Sigmoid colon (tissue), 7 donors: ENCODE results near the gene DYSF. TPM values are rescaled to one million over a fixed set of nuclear protein-coding genes. Genes with fewer than 3 reads are reported as not detected.

ENCODE experiments used
- DNase-seq: peaks from one replicate; pipeline ENCODE4 v3.0.0-alpha.2; 2019
- H3K27ac ChIP-seq, 4 donors: fragments of 200-600 bp; sonication (generic); one replicate each; pipeline ENCODE4 v1.5.1; 2016 to 2019; ENCODE audit warnings: mild to moderate bottlenecking in 1 of 4
- H3K27me3 ChIP-seq, 3 donors: fragments of 200-600 bp; sonication (generic); one replicate each; pipeline ENCODE4 v1.5.1; 2019; ENCODE audit warnings: mild to moderate bottlenecking in 1 of 3
- H3K36me3 ChIP-seq, 4 donors: fragments of 200-600 bp; sonication (generic); one replicate each; pipeline ENCODE4 v1.5.1; 2016 to 2019
- H3K4me1 ChIP-seq, 4 donors: fragments of 200-600 bp; sonication (generic); one replicate each; pipeline ENCODE4 v1.5.1; 2017 to 2019
- H3K4me3 ChIP-seq, 4 donors: fragments of 200-600 bp; sonication (generic); one replicate each; pipeline ENCODE4 v1.5.1; 2017 to 2019; ENCODE audit warnings: mild to moderate bottlenecking in 2 of 4, moderate library complexity in 1 of 4
- H3K9me3 ChIP-seq, 4 donors: fragments of 200-600 bp in 3 of 4; sonication (generic) in 3 of 4; one replicate each; pipeline versions ENCODE4 v1.5.1 to v1.6.1; 2013 to 2019
- CTCF ChIP-seq, 4 experiments: fragments of 450-650 bp in 3 of 4; fragments of 200-600 bp in 1 of 4; IDR thresholded peaks; one replicate each; pipeline ENCODE4 v1.5.1; 2016 to 2019; ENCODE audit warnings: antibody characterized with exemption in 4 of 4, mild to moderate bottlenecking in 3 of 4, moderate library complexity in 2 of 4
- EP300 ChIP-seq, 4 donors: sonication (generic); formaldehyde crosslinking; IDR thresholded peaks; one replicate each; pipeline ENCODE4 v1.6.1; 2017; ENCODE audit warnings: antibody characterized with exemption in 4 of 4
- POLR2A ChIP-seq, 2 donors: fragments of 450-650 bp; IDR thresholded peaks; one replicate each; pipeline ENCODE4 v1.6.1; 2016; ENCODE audit warnings: antibody characterized with exemption in 2 of 2, mild to moderate bottlenecking in 2 of 2, moderate library complexity in 2 of 2
- POLR2AphosphoS5 ChIP-seq, 4 donors: sonication (generic); formaldehyde crosslinking; IDR thresholded peaks; one replicate each; pipeline ENCODE4 v1.6.1; 2017; ENCODE audit warnings: antibody characterized with exemption in 4 of 4
- WGBS, 2 donors: extraction: QIAGEN DNeasy Blood & Tissue Kit; methylation state at CpG; one replicate each; pipeline ENCODE4 v1.1.7; 2013; 5-methylcytosine and 5-hydroxymethylcytosine counted together
- intact Hi-C: fragments of 100-400 bp; cut with DNase I; formaldehyde crosslinking; loops from one replicate; pipeline ENCODE4 v1.15.1; 2023
- polyA plus RNA-seq, 3 donors: library from polyadenylated mRNA; stranded (reverse); fragments of 200-250 nt; gene quantifications; one replicate each; pipeline ENCODE4 v1.2.3, GENCODE V29; 2013
- total RNA-seq, 4 donors: library from RNA; depleted of rRNA; stranded (reverse); fragments of >200 nt; gene quantifications; one replicate each; pipeline ENCODE4 v1.1.0, GENCODE V29; 2016
- donor health status: healthy with polysubstance abuse.
- donor health status: Bipolar disorder and iron deficiency.
- donor health status: healthy.

The DYSF gene
- total and polyA plus RNA-seq, 7 donors: 1.6 to 49.6 (median 12.5) TPM

- no peak for TF ChIP-seq CTCF (IDR thresholded peaks at IDR 0.05)
- TF ChIP-seq EP300 (IDR thresholded peaks at IDR 0.05): no peak
- TF ChIP-seq POLR2A (IDR thresholded peaks at IDR 0.05): no peak
- no peak for TF ChIP-seq POLR2AphosphoS5 (IDR thresholded peaks at IDR 0.05)
- intact Hi-C loops: loop anchor here (5.0 to 10.0 kb wide), 2 partner anchors 51 to 76 kb away; no protein-coding TSS in a partner anchor
- Histone ChIP-seq H3K36me3 (peaks cover 0 to 24% (median 7%) of the 10 kb centered on the region in 4 donors), H3K4me3 (no peak overlapping the region), H3K27me3 (no peaks in the 10 kb centered on the region), H3K9me3 (no peaks in the 10 kb centered on the region), H3K27ac (no peak overlapping the region), H3K4me1 (peaks cover 0 to 14% (median 9%) of the 10 kb centered on the region in 4 donors)
- peak; percentile 46 for DNase-seq
- WGBS, 2 donors: 89 to 90% methylated on average over 17 of the region's 17 CpGs
These were observed 215.1 kb downstream of the DYSF start for GRCh38 chr2:71668326-71669057.

DNA sequence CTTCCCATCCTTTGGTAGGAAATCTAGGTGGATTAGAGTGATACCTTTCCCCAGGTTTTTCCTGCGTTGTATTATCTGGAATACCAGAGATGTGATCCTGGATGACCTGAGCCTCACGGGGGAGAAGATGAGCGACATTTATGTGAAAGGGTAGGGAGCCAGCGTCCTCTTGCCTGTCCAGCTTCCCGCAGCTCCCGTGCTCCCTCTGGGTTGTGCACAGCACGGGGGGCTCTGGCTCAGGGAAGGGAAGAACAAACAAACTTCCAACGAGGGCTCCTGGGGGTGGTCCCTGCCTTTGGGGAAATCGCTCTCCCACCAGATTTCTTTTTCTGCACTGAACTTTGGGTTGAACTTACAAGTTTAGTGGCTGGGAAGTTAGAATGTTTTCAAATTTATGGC is 215.7 kb downstream of the DYSF start:
- TF ChIP-seq EP300 (IDR thresholded peaks at IDR 0.05) (no peak), CTCF (IDR thresholded peaks at IDR 0.05) (no peak), POLR2A (IDR thresholded peaks at IDR 0.05) (no peak), POLR2AphosphoS5 (IDR thresholded peaks at IDR 0.05) (no peak)
- peak; percentile 53 for DNase-seq
- intact Hi-C loops: loop anchor here (5.0 to 10.0 kb wide), 2 partner anchors 52 to 76 kb away; no protein-coding TSS in a partner anchor
- no peaks in the 10 kb centered on the region for H3K9me3 ChIP-seq
- H3K4me1 ChIP-seq: peaks cover 0 to 14% (median 9%) of the 10 kb centered on the region in 4 donors
- H3K36me3 ChIP-seq: peaks cover 0 to 27% (median 7%) of the 10 kb centered on the region in 4 donors
- H3K27ac ChIP-seq: no peak overlapping the region
- no peak overlapping the region for H3K4me3 ChIP-seq
- H3K27me3 ChIP-seq: no peaks in the 10 kb centered on the region
- WGBS, 2 donors: 91 to 92% methylated on average over 9 of the region's 9 CpGs

- WGBS, 2 donors: 93 to 94% methylated on average over 8 of the region's 8 CpGs
- H3K36me3 ChIP-seq: peaks cover 0 to 29% (median 7%) of the 10 kb centered on the region in 4 donors
These were observed 216.5 kb downstream of the DYSF start for GRCh38 chr2:71669628-71670429.

DNA sequence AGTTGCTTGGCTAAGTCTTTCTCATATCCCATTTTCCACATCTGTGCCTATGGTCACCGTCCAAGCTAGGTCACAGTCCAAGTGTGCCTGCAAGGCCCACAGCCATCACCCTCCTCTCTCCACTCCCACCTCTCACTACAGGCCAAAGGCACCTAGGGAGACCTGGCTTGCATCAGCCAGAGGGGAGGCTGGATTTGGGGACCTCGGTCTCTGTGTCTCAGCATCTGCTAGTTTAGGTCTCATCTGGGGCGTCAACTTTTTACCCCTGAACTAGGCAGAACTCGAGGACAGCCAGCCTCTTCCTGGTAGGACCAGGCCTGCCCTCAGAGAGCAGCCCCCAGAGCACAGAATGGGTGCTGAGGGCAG is 217.1 kb downstream of the DYSF start:
- H3K27me3 ChIP-seq: no peaks in the 10 kb centered on the region
- peaks cover 0 to 11% (median 7%) of the 10 kb centered on the region in 4 donors for H3K4me1 ChIP-seq
- WGBS, 2 donors: 87 to 88% methylated on average over 4 of the region's 4 CpGs
- H3K9me3 ChIP-seq: no peaks in the 10 kb centered on the region
- TF ChIP-seq EP300 (IDR thresholded peaks at IDR 0.05): no peak
- TF ChIP-seq POLR2AphosphoS5 (IDR thresholded peaks at IDR 0.05): no peak
- no peak for TF ChIP-seq POLR2A (IDR thresholded peaks at IDR 0.05)
- no peak for TF ChIP-seq CTCF (IDR thresholded peaks at IDR 0.05)
- intact Hi-C loops: no loop called here
- peak; percentile 58 for DNase-seq
- H3K36me3 ChIP-seq: peaks cover 0 to 29% (median 7%) of the 10 kb centered on the region in 4 donors
- no peak overlapping the region for H3K27ac ChIP-seq
- H3K4me3 ChIP-seq: no peak overlapping the region

More at GRCh38 chr2:71669628-71670429, 216.5 kb downstream of the DYSF start:
- Histone ChIP-seq H3K9me3 (no peaks in the 10 kb centered on the region), H3K27me3 (no peaks in the 10 kb centered on the region), H3K27ac (no peak overlapping the region), H3K4me3 (no peak overlapping the region), H3K4me1 (peaks cover 0 to 14% (median 9%) of the 10 kb centered on the region in 4 donors)
- no peak for TF ChIP-seq POLR2A (IDR thresholded peaks at IDR 0.05)
- TF ChIP-seq CTCF (IDR thresholded peaks at IDR 0.05): no peak
- TF ChIP-seq POLR2AphosphoS5 (IDR thresholded peaks at IDR 0.05): no peak
- TF ChIP-seq EP300 (IDR thresholded peaks at IDR 0.05): no peak
- intact Hi-C loops: loop anchor here (5.0 to 10.0 kb wide), 2 partner anchors 53 to 75 kb away; no protein-coding TSS in a partner anchor
- peak; percentile 52 for DNase-seq
